Calu3 (cell line): ENCODE data around the gene BBX. TPM values are rescaled to one million over a fixed set of nuclear protein-coding genes. Genes with fewer than 3 reads are reported as not detected.

Experiments
- BruUV-seq: library from RNA; stranded (reverse); fragments of 400-500 nt; replicated peaks from 2 replicates; lab custom pipeline; 2021; lab: Mats Ljungman, UMichigan
- CTCF ChIA-PET: fragments of 300-600 bp; sonication (Branson Sonifier 250); formaldehyde crosslinking; loops from one replicate; lab custom pipeline; 2022; ENCODE audit warnings: antibody characterized with exemption; lab: Charles Lee
- DNase-seq: peaks from one replicate; pipeline ENCODE4 v3.0.0; 2022
- H3K27ac Mint-ChIP-seq: one replicate; pipeline ENCODE4 v1.8.0; 2022; ENCODE audit warnings: mixed read lengths; ENCODE audit not compliant: unreplicated experiment
- H3K27me3 Mint-ChIP-seq: one replicate; pipeline ENCODE4 v1.8.0; 2022; ENCODE audit warnings: mixed read lengths; ENCODE audit not compliant: unreplicated experiment
- H3K36me3 Mint-ChIP-seq: one replicate; pipeline ENCODE4 v1.8.0; 2022; ENCODE audit warnings: mild to moderate bottlenecking, moderate library complexity, mixed read lengths; ENCODE audit not compliant: insufficient read depth, unreplicated experiment
- H3K4me1 Mint-ChIP-seq: one replicate; pipeline ENCODE4 v1.8.0; 2022; ENCODE audit warnings: mild to moderate bottlenecking, low read depth, mixed read lengths; ENCODE audit not compliant: unreplicated experiment
- H3K4me3 Mint-ChIP-seq: one replicate; pipeline ENCODE4 v1.8.0; 2022; ENCODE audit warnings: mild to moderate bottlenecking, low read depth, moderate library complexity, mixed read lengths; ENCODE audit not compliant: unreplicated experiment
- H3K9me3 Mint-ChIP-seq: one replicate; pipeline ENCODE4 v1.8.0; 2022; ENCODE audit warnings: low read depth, mixed read lengths; ENCODE audit not compliant: unreplicated experiment
- intact Hi-C: fragments of 100-400 bp; cut with micrococcal nuclease; formaldehyde crosslinking; loops from one replicate; pipeline ENCODE4 v1.10.0; 2022; ENCODE audit not compliant: unreplicated experiment
- total RNA-seq: library from RNA; stranded (reverse); gene quantifications from 2 replicates; pipeline ENCODE4 v1.2.3, GENCODE V29; 2022
- TF ChIP-seq, protein P1 (sequence below): fragments of 200-600 bp; IDR thresholded peaks from one replicate; pipeline ENCODE4 v1.8.0; 2022; ENCODE audit warnings: antibody characterized with exemption; ENCODE audit not compliant: unreplicated experiment

Gene BBX
- total RNA-seq, 1 experiment from 2014 or later = 66.9 TPM

DNA sequence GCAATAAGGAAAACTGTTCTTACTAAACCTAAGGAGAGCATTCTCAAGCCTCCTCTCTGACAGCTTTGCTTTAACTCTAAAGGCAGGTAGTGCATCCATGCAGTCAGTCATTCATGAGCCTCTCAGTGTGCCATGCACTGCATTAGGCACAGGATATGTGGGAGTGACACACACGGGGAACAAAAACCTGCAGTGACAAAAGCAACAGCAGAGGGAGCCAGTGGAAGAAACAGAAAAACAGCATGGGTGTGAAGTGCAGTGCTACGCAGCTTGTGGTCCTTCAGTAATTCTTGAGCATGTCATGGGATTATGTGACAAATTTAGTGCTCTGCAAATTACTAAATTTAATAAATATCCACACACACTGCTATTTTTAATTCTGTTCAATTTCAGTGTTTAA lies 230.7 kb downstream of the BBX start:
- BruUV-seq = no TSS peak
- intact Hi-C loops = loop anchor here (1.0 kb wide), 1 partner anchor 93 kb away; no protein-coding TSS in a partner anchor
- Mint-ChIP-seq H3K4me1 (peaks cover 6% of the 10 kb centered on the region), H3K4me3 (no peak overlapping the region), H3K9me3 (no peaks in the 10 kb centered on the region), H3K36me3 (no peaks in the 10 kb centered on the region), H3K27me3 (no peaks in the 10 kb centered on the region), H3K27ac (no peak overlapping the region)
- TF ChIP-seq, protein P1, sequence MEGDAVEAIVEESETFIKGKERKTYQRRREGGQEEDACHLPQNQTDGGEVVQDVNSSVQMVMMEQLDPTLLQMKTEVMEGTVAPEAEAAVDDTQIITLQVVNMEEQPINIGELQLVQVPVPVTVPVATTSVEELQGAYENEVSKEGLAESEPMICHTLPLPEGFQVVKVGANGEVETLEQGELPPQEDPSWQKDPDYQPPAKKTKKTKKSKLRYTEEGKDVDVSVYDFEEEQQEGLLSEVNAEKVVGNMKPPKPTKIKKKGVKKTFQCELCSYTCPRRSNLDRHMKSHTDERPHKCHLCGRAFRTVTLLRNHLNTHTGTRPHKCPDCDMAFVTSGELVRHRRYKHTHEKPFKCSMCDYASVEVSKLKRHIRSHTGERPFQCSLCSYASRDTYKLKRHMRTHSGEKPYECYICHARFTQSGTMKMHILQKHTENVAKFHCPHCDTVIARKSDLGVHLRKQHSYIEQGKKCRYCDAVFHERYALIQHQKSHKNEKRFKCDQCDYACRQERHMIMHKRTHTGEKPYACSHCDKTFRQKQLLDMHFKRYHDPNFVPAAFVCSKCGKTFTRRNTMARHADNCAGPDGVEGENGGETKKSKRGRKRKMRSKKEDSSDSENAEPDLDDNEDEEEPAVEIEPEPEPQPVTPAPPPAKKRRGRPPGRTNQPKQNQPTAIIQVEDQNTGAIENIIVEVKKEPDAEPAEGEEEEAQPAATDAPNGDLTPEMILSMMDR = no peak
- CTCF ChIA-PET = interaction anchor here (1.4 to 2.1 kb wide), 2 partner anchors 92 to 174 kb away, joined by 4 to 6 read pairs; no protein-coding TSS in a partner anchor
- DNase-seq = peak; percentile 50

DNA sequence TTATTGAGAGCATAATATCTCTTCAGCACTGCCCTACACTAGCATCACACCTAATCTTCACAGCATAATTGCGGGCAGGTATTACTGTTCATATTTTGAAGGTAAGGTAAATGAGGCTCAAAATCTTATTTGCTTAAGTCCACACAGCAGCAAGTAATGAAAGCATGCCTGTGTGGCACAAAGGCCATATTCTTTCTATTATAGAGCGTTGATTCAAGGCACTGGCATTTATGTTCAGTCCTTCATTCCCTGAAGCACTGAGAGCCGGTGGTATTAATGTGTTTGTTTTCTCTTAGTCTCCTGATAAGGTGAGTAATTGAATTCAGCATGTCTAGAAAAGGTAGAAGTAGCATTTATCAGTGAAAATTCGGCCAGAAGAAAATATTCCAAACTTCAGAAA lies 231.2 kb downstream of the BBX start:
- H3K4me1 Mint-ChIP-seq = peaks cover 6% of the 10 kb centered on the region
- CTCF ChIA-PET = interaction anchor here (1.4 to 2.1 kb wide), 2 partner anchors 92 to 174 kb away, joined by 4 to 6 read pairs; no protein-coding TSS in a partner anchor

DNA sequence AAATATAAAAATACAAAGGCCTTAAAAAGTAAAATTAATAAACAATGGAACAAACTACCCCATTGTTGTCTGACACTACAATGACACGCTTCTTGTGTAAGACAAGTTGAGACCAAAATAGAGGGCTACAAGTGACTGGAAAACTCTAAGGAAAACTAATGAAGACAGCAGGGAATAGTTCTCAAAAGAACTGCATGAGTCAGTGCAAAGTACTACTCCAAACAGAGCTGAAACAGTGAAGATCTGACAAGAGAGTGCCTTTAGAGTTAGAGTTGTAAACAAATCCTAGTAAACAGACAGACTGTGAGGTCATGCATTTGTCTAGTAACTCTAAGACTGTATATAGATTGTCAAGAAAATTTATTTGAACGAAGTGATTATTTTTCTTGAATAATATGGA lies 233.9 kb downstream of the BBX start:
- no peaks in the 10 kb centered on the region for H3K9me3 Mint-ChIP-seq
- CTCF ChIA-PET = interaction anchor here (0.6 kb wide), 2 partner anchors 80 to 481 kb away, joined by 3 read pairs; no protein-coding TSS in a partner anchor
- TF ChIP-seq, protein P1 = no peak
- intact Hi-C loops = no loop called here
- no peaks in the 10 kb centered on the region for H3K36me3 Mint-ChIP-seq
- BruUV-seq = no TSS peak
- DNase-seq = no peak
- peaks cover 6% of the 10 kb centered on the region for H3K4me1 Mint-ChIP-seq
- no peak overlapping the region for H3K4me3 Mint-ChIP-seq
- H3K27me3 Mint-ChIP-seq = no peaks in the 10 kb centered on the region
- no peak overlapping the region for H3K27ac Mint-ChIP-seq

More for the DNA sequence above, 231.2 kb downstream of the BBX start:
- TF ChIP-seq, protein P1 = no peak
- Mint-ChIP-seq H3K27me3 (no peaks in the 10 kb centered on the region), H3K27ac (no peak overlapping the region), H3K4me3 (no peak overlapping the region), H3K9me3 (no peaks in the 10 kb centered on the region), H3K36me3 (no peaks in the 10 kb centered on the region)
- no peak for DNase-seq
- BruUV-seq = no TSS peak
- intact Hi-C loops = loop anchor here (1.0 kb wide), 1 partner anchor 92 kb away; no protein-coding TSS in a partner anchor

DNA sequence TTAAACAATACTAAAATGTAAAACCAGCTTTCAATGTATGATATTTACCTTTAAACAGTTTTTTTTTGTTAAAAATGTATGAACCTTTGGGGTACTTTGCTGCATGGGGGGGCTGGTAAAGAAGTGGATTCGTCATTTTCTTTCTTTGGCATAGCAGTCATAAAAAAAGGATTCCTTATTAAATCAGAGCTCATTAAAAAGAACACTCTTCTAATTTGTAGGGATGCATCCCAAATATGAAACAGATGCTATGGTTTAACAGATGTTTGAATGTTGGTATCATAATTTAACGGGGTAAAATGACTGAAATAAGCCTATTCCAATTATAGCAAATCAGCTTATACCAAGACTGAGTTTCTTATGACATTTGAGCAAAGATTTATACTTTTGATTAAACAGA lies 234.4 kb downstream of the BBX start:
- DNase-seq = no peak
- H3K36me3 Mint-ChIP-seq = no peaks in the 10 kb centered on the region
- TF ChIP-seq, protein P1 = no peak
- BruUV-seq = no TSS peak
- no peaks in the 10 kb centered on the region for H3K9me3 Mint-ChIP-seq
- no peak overlapping the region for H3K4me3 Mint-ChIP-seq
- H3K4me1 Mint-ChIP-seq = peaks cover 6% of the 10 kb centered on the region
- no peaks in the 10 kb centered on the region for H3K27me3 Mint-ChIP-seq
- intact Hi-C loops = no loop called here
- CTCF ChIA-PET = interaction anchor here (0.6 kb wide), 1 partner anchor 81 kb away, joined by 3 read pairs; no protein-coding TSS in a partner anchor
- no peak overlapping the region for H3K27ac Mint-ChIP-seq
